Nephron progenitor cell (in vitro differentiated cells): Measurements from ENCODE around the gene KMT2B.

Source experiments
- DNase-seq: peaks from one replicate; pipeline ENCODE4 v3.0.0; 2021
- H3K27ac Mint-ChIP-seq: 2 replicates; pipeline ENCODE4 v1.8.0; 2021; ENCODE audit warnings: mild to moderate bottlenecking, moderate library complexity, mixed read lengths
- H3K27me3 Mint-ChIP-seq: 2 replicates; pipeline ENCODE4 v1.8.0; 2021; ENCODE audit warnings: mild to moderate bottlenecking, low read depth, mixed read lengths; ENCODE audit not compliant: poor library complexity
- H3K36me3 Mint-ChIP-seq: 2 replicates; pipeline ENCODE4 v1.8.0; 2021; ENCODE audit warnings: low read depth, mixed read lengths
- H3K4me1 Mint-ChIP-seq: 2 replicates; pipeline ENCODE4 v1.8.0; 2021; ENCODE audit warnings: mixed read lengths
- H3K4me3 Mint-ChIP-seq: 2 replicates; pipeline ENCODE4 v1.8.0; 2021; ENCODE audit warnings: mild to moderate bottlenecking, moderate library complexity, mixed read lengths
- H3K9me3 Mint-ChIP-seq: 2 replicates; pipeline ENCODE4 v1.8.0; 2021; ENCODE audit warnings: mild to moderate bottlenecking, moderate library complexity, mixed read lengths
- TF ChIP-seq, protein P1 (sequence below): fragments of 200-600 bp; sonication (generic); IDR thresholded peaks from 2 replicates; pipeline ENCODE4 v1.5.0; 2021; ENCODE audit warnings: antibody characterized with exemption

Gene KMT2B

DNA sequence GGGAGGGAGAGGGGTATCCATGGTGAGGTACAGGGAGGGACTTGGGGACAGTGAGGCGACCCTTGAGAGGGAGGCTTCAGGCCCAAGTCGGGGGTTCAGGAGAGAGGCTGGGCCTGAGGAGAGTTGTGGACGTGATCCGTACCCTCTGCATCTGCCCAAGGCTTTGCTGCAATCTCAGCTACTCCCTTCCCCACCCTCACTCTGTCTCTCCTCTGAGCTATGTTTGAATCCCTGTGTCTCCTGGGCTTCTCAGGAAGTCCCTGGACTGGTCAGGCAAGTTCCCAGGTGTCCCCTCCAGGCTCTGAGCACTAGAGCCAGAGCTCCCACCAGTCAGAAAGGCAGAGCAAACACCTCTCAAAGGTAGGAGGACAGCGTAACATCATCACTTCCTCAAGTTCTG, 32.4 kb downstream of the KMT2B start:
- peak overlapping the region; percentile 69 for H3K4me3 Mint-ChIP-seq
- peaks cover 45% of the 10 kb centered on the region for H3K4me1 Mint-ChIP-seq

DNA sequence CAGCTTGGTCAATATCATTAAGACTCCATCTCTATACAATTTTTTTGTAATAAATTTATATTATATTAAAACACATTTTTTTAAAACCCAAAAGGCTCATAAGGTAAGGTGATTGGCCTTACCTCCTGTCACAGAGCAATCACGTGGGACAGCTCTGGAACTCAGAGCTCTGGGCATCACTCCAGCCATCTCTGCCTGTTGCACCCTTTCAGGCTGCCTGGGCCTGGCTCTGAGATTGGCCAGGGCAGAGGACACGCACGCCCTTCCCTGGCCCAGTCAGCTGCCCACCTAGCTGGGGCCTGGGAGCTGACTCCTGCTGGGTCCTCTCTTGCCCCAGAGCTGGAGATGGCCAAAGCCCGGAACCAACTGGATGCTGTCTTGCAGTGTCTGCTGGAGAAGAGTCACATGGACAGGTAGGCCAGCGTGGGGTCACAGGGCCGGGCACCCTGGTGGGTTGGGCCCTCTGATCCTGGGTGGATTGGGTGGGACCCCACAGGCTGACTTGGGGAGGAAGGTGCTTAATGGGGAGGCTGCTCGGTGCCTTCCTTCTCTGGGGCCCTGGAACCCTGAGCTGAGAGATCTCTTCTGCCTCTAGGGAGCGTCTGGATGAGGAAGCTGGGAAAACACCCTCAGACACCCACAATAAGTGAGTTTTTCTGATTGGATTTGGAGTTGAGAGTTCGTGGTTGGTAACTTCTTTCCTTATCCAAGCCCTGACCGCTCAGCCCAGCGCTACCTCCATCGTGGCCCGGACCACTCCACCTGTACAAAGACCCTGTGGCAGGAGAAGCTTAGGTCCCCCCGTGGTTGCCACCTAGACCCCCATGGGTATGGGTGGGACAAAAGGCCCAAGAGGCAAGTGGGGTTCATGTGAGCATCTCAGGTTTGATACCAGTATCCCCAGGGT, 34.3 kb downstream of the KMT2B start:
- H3K27ac Mint-ChIP-seq = no peak overlapping the region
- no peak for DNase-seq
- no peaks in the 10 kb centered on the region for H3K9me3 Mint-ChIP-seq
- H3K36me3 Mint-ChIP-seq = peaks cover 11% of the 10 kb centered on the region
- peaks cover 17% of the 10 kb centered on the region for H3K27me3 Mint-ChIP-seq
- H3K4me1 Mint-ChIP-seq = peaks cover 42% of the 10 kb centered on the region
- no peak overlapping the region for H3K4me3 Mint-ChIP-seq
- TF ChIP-seq, protein P1, sequence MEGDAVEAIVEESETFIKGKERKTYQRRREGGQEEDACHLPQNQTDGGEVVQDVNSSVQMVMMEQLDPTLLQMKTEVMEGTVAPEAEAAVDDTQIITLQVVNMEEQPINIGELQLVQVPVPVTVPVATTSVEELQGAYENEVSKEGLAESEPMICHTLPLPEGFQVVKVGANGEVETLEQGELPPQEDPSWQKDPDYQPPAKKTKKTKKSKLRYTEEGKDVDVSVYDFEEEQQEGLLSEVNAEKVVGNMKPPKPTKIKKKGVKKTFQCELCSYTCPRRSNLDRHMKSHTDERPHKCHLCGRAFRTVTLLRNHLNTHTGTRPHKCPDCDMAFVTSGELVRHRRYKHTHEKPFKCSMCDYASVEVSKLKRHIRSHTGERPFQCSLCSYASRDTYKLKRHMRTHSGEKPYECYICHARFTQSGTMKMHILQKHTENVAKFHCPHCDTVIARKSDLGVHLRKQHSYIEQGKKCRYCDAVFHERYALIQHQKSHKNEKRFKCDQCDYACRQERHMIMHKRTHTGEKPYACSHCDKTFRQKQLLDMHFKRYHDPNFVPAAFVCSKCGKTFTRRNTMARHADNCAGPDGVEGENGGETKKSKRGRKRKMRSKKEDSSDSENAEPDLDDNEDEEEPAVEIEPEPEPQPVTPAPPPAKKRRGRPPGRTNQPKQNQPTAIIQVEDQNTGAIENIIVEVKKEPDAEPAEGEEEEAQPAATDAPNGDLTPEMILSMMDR = no peak

More for the DNA sequence above, 32.4 kb downstream of the KMT2B start:
- TF ChIP-seq, protein P1 = no peak
- Mint-ChIP-seq H3K27me3 (peaks cover 9% of the 10 kb centered on the region), H3K36me3 (peaks cover 10% of the 10 kb centered on the region), H3K9me3 (no peaks in the 10 kb centered on the region), H3K27ac (no peak overlapping the region)
- DNase-seq = no peak

DNA sequence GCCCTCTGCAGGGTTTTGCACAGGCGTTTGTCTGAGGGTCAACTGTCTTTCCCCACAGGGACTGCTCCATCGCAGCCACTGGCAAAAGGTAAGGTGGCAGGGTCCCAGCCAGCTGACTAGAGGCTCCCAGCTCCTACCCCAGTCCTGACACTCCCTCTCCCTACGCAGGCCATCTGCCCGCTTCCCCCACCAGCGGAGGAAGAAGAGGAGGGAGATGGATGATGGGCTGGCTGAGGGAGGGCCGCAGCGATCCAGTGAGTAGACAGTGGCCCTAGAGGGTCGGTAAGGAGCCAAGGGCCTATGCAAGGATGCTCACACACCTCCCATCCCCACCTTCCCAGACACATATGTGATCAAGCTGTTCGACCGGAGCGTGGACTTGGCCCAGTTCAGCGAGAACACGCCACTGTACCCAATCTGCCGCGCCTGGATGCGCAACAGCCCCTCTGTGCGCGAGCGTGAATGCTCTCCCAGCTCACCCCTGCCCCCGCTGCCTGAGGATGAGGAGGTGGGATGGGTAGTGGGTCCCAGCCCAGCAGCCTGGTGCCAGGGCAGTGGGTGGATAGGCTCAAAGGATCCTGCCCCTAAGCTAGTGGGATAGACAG, 35.0 kb downstream of the KMT2B start:
- H3K9me3 Mint-ChIP-seq = no peaks in the 10 kb centered on the region
- H3K4me3 Mint-ChIP-seq = no peak overlapping the region
- H3K27me3 Mint-ChIP-seq = peaks cover 17% of the 10 kb centered on the region
- DNase-seq = no peak
- peaks cover 41% of the 10 kb centered on the region for H3K4me1 Mint-ChIP-seq
- H3K36me3 Mint-ChIP-seq = peaks cover 11% of the 10 kb centered on the region
- no peak overlapping the region for H3K27ac Mint-ChIP-seq
- TF ChIP-seq, protein P1 = no peak

GRCh38 chr19:35753634-35754369, 36.0 kb downstream of the KMT2B start:
- TF ChIP-seq, protein P1 = no peak
- DNase-seq = no peak
- Mint-ChIP-seq H3K27ac (no peak overlapping the region), H3K36me3 (peaks cover 11% of the 10 kb centered on the region), H3K4me1 (peaks cover 32% of the 10 kb centered on the region), H3K27me3 (peaks cover 17% of the 10 kb centered on the region), H3K9me3 (no peaks in the 10 kb centered on the region), H3K4me3 (no peak overlapping the region)

GRCh38 chr19:35754370-35755130, 36.7 kb downstream of the KMT2B start:
- no peak for DNase-seq
- Mint-ChIP-seq H3K4me3 (no peak overlapping the region), H3K27me3 (peaks cover 17% of the 10 kb centered on the region), H3K27ac (no peak overlapping the region), H3K4me1 (peaks cover 33% of the 10 kb centered on the region), H3K9me3 (no peaks in the 10 kb centered on the region), H3K36me3 (peaks cover 11% of the 10 kb centered on the region)
- TF ChIP-seq, protein P1 = no peak
